ENCODE measurements around the gene FAM171A1.

DNA sequence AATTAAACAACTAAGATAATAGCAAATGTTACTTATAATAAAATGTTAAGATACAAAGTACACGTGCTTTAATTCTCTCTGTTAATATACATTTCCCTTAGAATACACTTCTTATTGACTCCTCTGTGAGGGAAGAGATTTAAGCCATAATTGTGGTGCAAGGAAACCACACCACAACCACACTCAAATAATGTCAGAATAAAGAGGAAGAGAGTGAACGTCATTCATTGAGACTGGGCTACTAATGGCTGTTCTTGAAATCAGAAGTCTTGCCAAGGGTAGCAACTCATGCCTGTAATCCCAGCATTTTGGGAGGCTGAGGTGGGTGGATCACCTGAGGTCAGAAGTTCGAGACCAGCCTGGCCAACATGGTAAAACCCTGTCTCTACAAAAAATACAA lies 10.0 kb downstream of the FAM171A1 start:
- no peak for TF ChIP-seq EZH2 (IDR thresholded peaks at IDR 0.05; ENCODE audit: borderline replicate concordance, low read length)
- TF ChIP-seq, protein P1, sequence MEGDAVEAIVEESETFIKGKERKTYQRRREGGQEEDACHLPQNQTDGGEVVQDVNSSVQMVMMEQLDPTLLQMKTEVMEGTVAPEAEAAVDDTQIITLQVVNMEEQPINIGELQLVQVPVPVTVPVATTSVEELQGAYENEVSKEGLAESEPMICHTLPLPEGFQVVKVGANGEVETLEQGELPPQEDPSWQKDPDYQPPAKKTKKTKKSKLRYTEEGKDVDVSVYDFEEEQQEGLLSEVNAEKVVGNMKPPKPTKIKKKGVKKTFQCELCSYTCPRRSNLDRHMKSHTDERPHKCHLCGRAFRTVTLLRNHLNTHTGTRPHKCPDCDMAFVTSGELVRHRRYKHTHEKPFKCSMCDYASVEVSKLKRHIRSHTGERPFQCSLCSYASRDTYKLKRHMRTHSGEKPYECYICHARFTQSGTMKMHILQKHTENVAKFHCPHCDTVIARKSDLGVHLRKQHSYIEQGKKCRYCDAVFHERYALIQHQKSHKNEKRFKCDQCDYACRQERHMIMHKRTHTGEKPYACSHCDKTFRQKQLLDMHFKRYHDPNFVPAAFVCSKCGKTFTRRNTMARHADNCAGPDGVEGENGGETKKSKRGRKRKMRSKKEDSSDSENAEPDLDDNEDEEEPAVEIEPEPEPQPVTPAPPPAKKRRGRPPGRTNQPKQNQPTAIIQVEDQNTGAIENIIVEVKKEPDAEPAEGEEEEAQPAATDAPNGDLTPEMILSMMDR (IDR thresholded peaks at IDR 0.05; ENCODE audit: low read length), result no peak

Data from OCI-LY1 (cell line).